IMR-90 (cell line): ENCODE measurements around the gene ARMC5.

Experiments
- CTCF ChIP-seq: conservative IDR thresholded peaks from 2 replicates; pipeline ENCODE4 v1.5.1; 2012; ENCODE audit warnings: mild to moderate bottlenecking, low read depth, low read length, improper control_type of control experiment
- MXI1 ChIP-seq: IDR thresholded peaks from 2 replicates; pipeline ENCODE4 v1.6.1; 2012; ENCODE audit warnings: low read depth, mild to moderate bottlenecking, low read length, moderate library complexity, borderline replicate concordance
- POLR2A ChIP-seq: IDR thresholded peaks from 2 replicates; pipeline ENCODE4 v1.6.1; 2012; ENCODE audit warnings: mild to moderate bottlenecking, low read depth, low read length
- RCOR1 ChIP-seq: IDR thresholded peaks from 2 replicates; pipeline ENCODE4 v1.6.1; 2012; ENCODE audit warnings: mild to moderate bottlenecking, low read length, improper control_type of control experiment; ENCODE audit not compliant: insufficient replicate concordance
- SMC3 ChIP-seq: fragments of 150-350 bp; IDR thresholded peaks from 2 replicates; pipeline ENCODE4 v1.6.1; 2016; ENCODE audit warnings: low read depth, mild to moderate bottlenecking, antibody characterized with exemption, low read length, moderate library complexity

- TF ChIP-seq CTCF, result no peak
- TF ChIP-seq RCOR1, result no peak
- no peak for TF ChIP-seq POLR2A
- TF ChIP-seq SMC3, result no peak
- TF ChIP-seq MXI1, result no peak
These were observed 31.1 kb upstream of the ARMC5 start, which contains the start of gene COX6A2 for GRCh38 chr16:31428279-31428597.
